SK-N-SH (cell line): ENCODE measurements around the gene ZEB1. TPM values are rescaled to one million over a fixed set of nuclear protein-coding genes. Genes with fewer than 3 reads are reported as not detected.

ENCODE experiments used
- CTCF ChIA-PET: fragments of 300-600, 350-600 bp; formaldehyde crosslinking; extraction: SDS; loops from one replicate; lab custom pipeline; 2021; lab: Yijun Ruan, JAX
- POLR2A ChIA-PET: fragments of 350-600 bp; sonication (Branson Sonifier 250); formaldehyde crosslinking; extraction: SDS; loops from one replicate; lab custom pipeline; 2020; ENCODE audit warnings: antibody characterized with exemption, inconsistent platforms; lab: Yijun Ruan, JAX
- DNase-seq: peaks from one replicate; pipeline ENCODE4 v3.0.0; 2012
- H2AFZ ChIP-seq: fragments of 200-600 bp; sonication (generic); 2 replicates; pipeline ENCODE4 v1.8.1; 2016; ENCODE audit warnings: antibody characterized with exemption, mild to moderate bottlenecking, low read depth
- H3F3A ChIP-seq: fragments of 200-600 bp; sonication (generic); replicated peaks from 2 replicates; pipeline ENCODE3; 2016; ENCODE audit warnings: antibody characterized with exemption, mild to moderate bottlenecking; ENCODE audit not compliant: insufficient read depth
- H3K27ac ChIP-seq, 2 experiments: fragments of 200-500 bp in 1 of 2; fragments of 200-600 bp in 1 of 2; sonication (Bioruptor generic) in 1 of 2; sonication (generic), shearing (Covaris generic) in 1 of 2; 2 replicates each; pipeline versions ENCODE4 v1.5.1 to v1.6.1; 2014 to 2016; ENCODE audit warnings: low read depth in 2 of 2, inconsistent platforms in 1 of 2, low read length in 1 of 2, mild to moderate bottlenecking in 1 of 2, mixed read lengths in 1 of 2
- H3K27me3 ChIP-seq: fragments of 200-600 bp; sonication (generic), shearing (Covaris generic); 2 replicates; pipeline ENCODE4 v1.6.1; 2016; ENCODE audit warnings: mixed run types; ENCODE audit not compliant: insufficient read depth
- H3K36me3 ChIP-seq, 2 experiments: fragments of 200-500 bp in 1 of 2; fragments of 200-600 bp in 1 of 2; sonication (Bioruptor generic) in 1 of 2; sonication (generic) in 1 of 2; replicated peaks in 1 of 2; 2 replicates each; pipeline versions ENCODE3 to v1.5.1; 2014 to 2016; ENCODE audit warnings: low read length in 1 of 2, mild to moderate bottlenecking in 1 of 2; ENCODE audit not compliant: insufficient read depth in 2 of 2, control insufficient read depth in 1 of 2
- H3K4me1 ChIP-seq, 2 experiments: fragments of 200-500 bp in 1 of 2; fragments of 200-600 bp in 1 of 2; sonication (Bioruptor generic) in 1 of 2; sonication (generic), shearing (Covaris generic) in 1 of 2; 2 replicates each; pipeline versions ENCODE4 v1.5.1 to v1.6.1; 2014 to 2016; ENCODE audit warnings: low read depth in 1 of 2, low read length in 1 of 2, mixed run types in 1 of 2; ENCODE audit not compliant: insufficient read depth in 2 of 2, control insufficient read depth in 1 of 2
- H3K4me2 ChIP-seq: fragments of 200-600 bp; sonication (generic), shearing (Covaris generic); 2 replicates; pipeline ENCODE4 v1.6.1; 2017; ENCODE audit warnings: mixed run types
- H3K4me3 ChIP-seq, 2 experiments: fragments of 200-500 bp in 1 of 2; fragments of 200-600 bp in 1 of 2; sonication (Bioruptor generic) in 1 of 2; sonication (generic), shearing (Covaris generic) in 1 of 2; 2 replicates each; pipeline versions ENCODE4 v1.5.1 to v1.8.1; 2014 to 2016; ENCODE audit warnings: low read depth in 2 of 2, inconsistent platforms in 1 of 2, low read length in 1 of 2, mild to moderate bottlenecking in 1 of 2, mixed read lengths in 1 of 2, moderate library complexity in 1 of 2
- H3K79me2 ChIP-seq: fragments of 200-600 bp; sonication (generic); 2 replicates; pipeline ENCODE4 v1.8.1; 2017; ENCODE audit warnings: mild to moderate bottlenecking; ENCODE audit not compliant: insufficient read depth
- H3K9ac ChIP-seq: fragments of 200-600 bp; sonication (generic); 2 replicates; pipeline ENCODE4 v1.6.1; 2017; ENCODE audit warnings: mixed run types
- H3K9me2 ChIP-seq: fragments of 200-600 bp; sonication (generic); 2 replicates; pipeline ENCODE4 v1.6.1; 2017; ENCODE audit warnings: mixed run types
- H3K9me3 ChIP-seq: fragments of 200-600 bp; sonication (generic); 2 replicates; pipeline ENCODE4 v1.6.1; 2017; ENCODE audit warnings: mixed run types, mild to moderate bottlenecking, moderate library complexity
- H4K20me1 ChIP-seq: fragments of 200-600 bp; sonication (generic); 2 replicates; pipeline ENCODE4 v1.6.1; 2017; ENCODE audit warnings: mild to moderate bottlenecking, mixed run types; ENCODE audit not compliant: insufficient read depth
- ELF1 ChIP-seq: IDR thresholded peaks from 2 replicates; pipeline ENCODE4 v1.4.0; 2012
- EP300 ChIP-seq, 2 experiments: IDR thresholded peaks; 2 replicates each; pipeline versions ENCODE4 v1.4.0 to v1.6.1; 2012; ENCODE audit warnings: borderline replicate concordance in 1 of 2, low read depth in 1 of 2, low read length in 1 of 2
- EZH2phosphoT487 ChIP-seq: fragments of 200-600 bp; sonication (generic); IDR thresholded peaks from 2 replicates; pipeline ENCODE4 v1.6.1; 2017; ENCODE audit warnings: low read depth, mixed run types, mild to moderate bottlenecking, antibody characterized with exemption, moderate library complexity, borderline replicate concordance
- FOXM1 ChIP-seq: IDR thresholded peaks from 2 replicates; pipeline ENCODE4 v1.4.0; 2012; ENCODE audit warnings: low read depth, mild to moderate bottlenecking
- GABPA ChIP-seq: IDR thresholded peaks from 2 replicates; pipeline ENCODE4 v1.4.0; 2012; ENCODE audit warnings: low read depth, mild to moderate bottlenecking
- GATA2 ChIP-seq: sonication (generic); formaldehyde crosslinking; IDR thresholded peaks from 2 replicates; pipeline ENCODE4 v1.5.0; 2020; ENCODE audit warnings: mild to moderate bottlenecking, missing genetic modification reagents
- JUND ChIP-seq: IDR thresholded peaks from 2 replicates; pipeline ENCODE4 v1.4.0; 2012
- MXI1 ChIP-seq: IDR thresholded peaks from 2 replicates; pipeline ENCODE4 v1.6.1; 2012; ENCODE audit warnings: mild to moderate bottlenecking, low read depth, low read length, improper control_type of control experiment
- NFIC ChIP-seq: IDR thresholded peaks from 2 replicates; pipeline ENCODE4 v1.4.0; 2012; ENCODE audit warnings: borderline replicate concordance
- RCOR1 ChIP-seq: fragments of 150-350 bp; IDR thresholded peaks from 2 replicates; pipeline ENCODE4 v1.6.1; 2017; ENCODE audit warnings: antibody characterized with exemption, low read length
- RFX5 ChIP-seq: IDR thresholded peaks from 2 replicates; pipeline ENCODE4 v1.6.1; 2012; ENCODE audit warnings: mild to moderate bottlenecking, improper control_type of control experiment, low read length
- RXRA ChIP-seq: IDR thresholded peaks from 2 replicates; pipeline ENCODE4 v1.4.0; 2012; ENCODE audit warnings: low read depth, mild to moderate bottlenecking, borderline replicate concordance
- SMC3 ChIP-seq: IDR thresholded peaks from 2 replicates; pipeline ENCODE4 v1.6.1; 2012; ENCODE audit warnings: low read depth, low read length, improper control_type of control experiment
- TCF12 ChIP-seq: IDR thresholded peaks from 2 replicates; pipeline ENCODE4 v1.4.0; 2012
- TEAD4 ChIP-seq: IDR thresholded peaks from 2 replicates; pipeline ENCODE4 v1.4.0; 2012; ENCODE audit warnings: mild to moderate bottlenecking, borderline replicate concordance; ENCODE audit not compliant: insufficient read depth
- YY1 ChIP-seq: IDR thresholded peaks from 2 replicates; pipeline ENCODE4 v1.4.0; 2012; ENCODE audit warnings: low read depth, mild to moderate bottlenecking
- WGBS: methylation state at CpG from one replicate; pipeline ENCODE4 v1.1.6; 2017; ENCODE audit warnings: low lambda C conversion rate; 5-methylcytosine and 5-hydroxymethylcytosine counted together
- polyA plus RNA-seq, 3 experiments: library from polyadenylated mRNA; depleted of rRNA; stranded (reverse); fragments of >200 nt; gene quantifications; 2 replicates each; pipeline ENCODE4 v1.2.3, GENCODE V29; 2012
- TF ChIP-seq, protein P1 (sequence below): IDR thresholded peaks from 2 replicates; pipeline ENCODE4 v1.4.0; 2012; ENCODE audit warnings: low read depth
- TF ChIP-seq, protein P2 (sequence below): IDR thresholded peaks from 2 replicates; pipeline ENCODE4; 2012
- TF ChIP-seq, protein P3 (sequence below): fragments of 150-350 bp; IDR thresholded peaks from 2 replicates; pipeline ENCODE4 v1.6.1; 2016; ENCODE audit warnings: mild to moderate bottlenecking, low read depth, low read length
- TF ChIP-seq, protein P4 (sequence below): fragments of 200-600 bp; sonication (generic); IDR thresholded peaks from 2 replicates; pipeline ENCODE4 v1.6.1; 2017; ENCODE audit warnings: antibody characterized with exemption, mild to moderate bottlenecking, moderate library complexity
- TF ChIP-seq, protein P5 (sequence below): IDR thresholded peaks from 2 replicates; pipeline ENCODE4 v1.6.1; 2012; ENCODE audit warnings: mild to moderate bottlenecking, low read depth, low read length, moderate library complexity

ZEB1 gene
- polyA plus RNA-seq, 1 of the 3 experiments (the other 2 are of a cell fraction), result 5.4 TPM

DNA sequence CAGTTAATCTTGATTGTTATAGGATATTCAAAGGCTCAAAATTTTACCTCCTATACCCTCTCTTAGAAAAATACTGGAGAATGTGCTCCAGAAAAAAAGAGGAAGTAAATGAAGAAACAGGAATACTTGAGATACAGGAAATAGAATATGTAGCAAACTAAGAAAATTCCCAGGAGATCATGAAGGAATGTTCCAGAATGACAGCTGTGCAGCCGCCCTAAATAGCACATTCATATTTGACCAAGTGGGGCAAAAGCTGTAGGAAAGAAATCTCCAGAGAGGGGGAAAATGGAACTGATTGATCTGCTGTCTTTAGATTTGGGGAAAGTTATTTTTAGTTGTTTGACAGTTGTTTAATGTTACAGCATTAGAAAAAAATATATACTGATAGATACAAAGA, 46.2 kb upstream of the ZEB1 start:
- H3F3A ChIP-seq, result no peaks in the 10 kb centered on the region
- no peak for DNase-seq
- H2AFZ ChIP-seq, result no peak overlapping the region
- no peaks in the 10 kb centered on the region for H3K27me3 ChIP-seq
- no peak overlapping the region for H3K4me2 ChIP-seq
- no peaks in the 10 kb centered on the region for H4K20me1 ChIP-seq
- no peaks in the 10 kb centered on the region for H3K79me2 ChIP-seq
- H3K4me1 ChIP-seq, result no peaks in the 10 kb centered on the region
- CTCF ChIA-PET, result no interaction called here
- H3K9ac ChIP-seq, result no peak overlapping the region
- H3K9me2 ChIP-seq, result no peaks in the 10 kb centered on the region
- H3K27ac ChIP-seq, result no peak overlapping the region
- 96% methylated on average over 1 of the region's 1 CpG for WGBS
- TF ChIP-seq TCF12 (no peak), EZH2phosphoT487 (no peak), YY1 (no peak), JUND (no peak)
- TF ChIP-seq, all 33 proteins: peak for 0
- POLR2A ChIA-PET, result no interaction called here
- Histone ChIP-seq H3K9me3 (no peaks in the 10 kb centered on the region), H3K36me3 (no peaks in the 10 kb centered on the region), H3K4me3 (no peak overlapping the region)

DNA sequence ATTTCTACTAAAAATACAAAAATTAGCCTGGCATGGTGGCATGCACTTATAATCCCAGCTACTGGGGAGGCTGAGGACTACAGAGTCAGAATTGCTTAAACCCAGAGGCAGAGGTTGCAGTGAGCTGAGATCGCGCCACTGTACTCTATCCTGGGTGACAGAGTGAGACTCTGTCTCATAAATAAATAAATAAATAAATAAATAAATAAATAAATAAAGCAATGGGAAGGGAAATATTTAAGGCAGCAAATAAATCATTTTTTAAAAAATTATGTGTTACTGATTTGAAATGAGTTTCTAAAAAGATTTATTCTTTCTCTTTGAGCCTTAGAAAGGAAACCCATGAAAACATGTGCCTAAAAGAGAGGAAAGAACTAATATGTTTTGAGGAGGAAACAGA, 45.2 kb upstream of the ZEB1 start:
- TF ChIP-seq GABPA, result no peak
- TF ChIP-seq, protein P1, sequence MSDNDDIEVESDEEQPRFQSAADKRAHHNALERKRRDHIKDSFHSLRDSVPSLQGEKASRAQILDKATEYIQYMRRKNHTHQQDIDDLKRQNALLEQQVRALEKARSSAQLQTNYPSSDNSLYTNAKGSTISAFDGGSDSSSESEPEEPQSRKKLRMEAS, result no peak
- TF ChIP-seq RXRA, result no peak
- TF ChIP-seq EZH2phosphoT487, result no peak
- no peak for TF ChIP-seq RCOR1
- TF ChIP-seq FOXM1, result no peak
- no peak for TF ChIP-seq EP300 (IDR thresholded peaks at IDR 0.05; ENCODE audit: borderline replicate concordance in 1 of 2, low read depth in 1 of 2, low read length in 1 of 2)
- no peak for TF ChIP-seq MXI1
- TF ChIP-seq RFX5, result no peak
- TF ChIP-seq, protein P2, sequence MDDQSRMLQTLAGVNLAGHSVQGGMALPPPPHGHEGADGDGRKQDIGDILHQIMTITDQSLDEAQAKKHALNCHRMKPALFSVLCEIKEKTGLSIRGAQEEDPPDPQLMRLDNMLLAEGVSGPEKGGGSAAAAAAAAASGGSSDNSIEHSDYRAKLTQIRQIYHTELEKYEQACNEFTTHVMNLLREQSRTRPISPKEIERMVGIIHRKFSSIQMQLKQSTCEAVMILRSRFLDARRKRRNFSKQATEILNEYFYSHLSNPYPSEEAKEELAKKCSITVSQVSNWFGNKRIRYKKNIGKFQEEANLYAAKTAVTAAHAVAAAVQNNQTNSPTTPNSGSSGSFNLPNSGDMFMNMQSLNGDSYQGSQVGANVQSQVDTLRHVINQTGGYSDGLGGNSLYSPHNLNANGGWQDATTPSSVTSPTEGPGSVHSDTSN, result no peak
- TF ChIP-seq NFIC, result no peak
- TF ChIP-seq JUND, result no peak
- TF ChIP-seq TCF12, result no peak
- no peak for TF ChIP-seq ELF1
- TF ChIP-seq, protein P3, sequence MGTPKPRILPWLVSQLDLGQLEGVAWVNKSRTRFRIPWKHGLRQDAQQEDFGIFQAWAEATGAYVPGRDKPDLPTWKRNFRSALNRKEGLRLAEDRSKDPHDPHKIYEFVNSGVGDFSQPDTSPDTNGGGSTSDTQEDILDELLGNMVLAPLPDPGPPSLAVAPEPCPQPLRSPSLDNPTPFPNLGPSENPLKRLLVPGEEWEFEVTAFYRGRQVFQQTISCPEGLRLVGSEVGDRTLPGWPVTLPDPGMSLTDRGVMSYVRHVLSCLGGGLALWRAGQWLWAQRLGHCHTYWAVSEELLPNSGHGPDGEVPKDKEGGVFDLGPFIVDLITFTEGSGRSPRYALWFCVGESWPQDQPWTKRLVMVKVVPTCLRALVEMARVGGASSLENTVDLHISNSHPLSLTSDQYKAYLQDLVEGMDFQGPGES, result no peak
- TF ChIP-seq, protein P4, sequence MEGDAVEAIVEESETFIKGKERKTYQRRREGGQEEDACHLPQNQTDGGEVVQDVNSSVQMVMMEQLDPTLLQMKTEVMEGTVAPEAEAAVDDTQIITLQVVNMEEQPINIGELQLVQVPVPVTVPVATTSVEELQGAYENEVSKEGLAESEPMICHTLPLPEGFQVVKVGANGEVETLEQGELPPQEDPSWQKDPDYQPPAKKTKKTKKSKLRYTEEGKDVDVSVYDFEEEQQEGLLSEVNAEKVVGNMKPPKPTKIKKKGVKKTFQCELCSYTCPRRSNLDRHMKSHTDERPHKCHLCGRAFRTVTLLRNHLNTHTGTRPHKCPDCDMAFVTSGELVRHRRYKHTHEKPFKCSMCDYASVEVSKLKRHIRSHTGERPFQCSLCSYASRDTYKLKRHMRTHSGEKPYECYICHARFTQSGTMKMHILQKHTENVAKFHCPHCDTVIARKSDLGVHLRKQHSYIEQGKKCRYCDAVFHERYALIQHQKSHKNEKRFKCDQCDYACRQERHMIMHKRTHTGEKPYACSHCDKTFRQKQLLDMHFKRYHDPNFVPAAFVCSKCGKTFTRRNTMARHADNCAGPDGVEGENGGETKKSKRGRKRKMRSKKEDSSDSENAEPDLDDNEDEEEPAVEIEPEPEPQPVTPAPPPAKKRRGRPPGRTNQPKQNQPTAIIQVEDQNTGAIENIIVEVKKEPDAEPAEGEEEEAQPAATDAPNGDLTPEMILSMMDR, result no peak
- no peak for TF ChIP-seq TEAD4
- TF ChIP-seq, protein P5, sequence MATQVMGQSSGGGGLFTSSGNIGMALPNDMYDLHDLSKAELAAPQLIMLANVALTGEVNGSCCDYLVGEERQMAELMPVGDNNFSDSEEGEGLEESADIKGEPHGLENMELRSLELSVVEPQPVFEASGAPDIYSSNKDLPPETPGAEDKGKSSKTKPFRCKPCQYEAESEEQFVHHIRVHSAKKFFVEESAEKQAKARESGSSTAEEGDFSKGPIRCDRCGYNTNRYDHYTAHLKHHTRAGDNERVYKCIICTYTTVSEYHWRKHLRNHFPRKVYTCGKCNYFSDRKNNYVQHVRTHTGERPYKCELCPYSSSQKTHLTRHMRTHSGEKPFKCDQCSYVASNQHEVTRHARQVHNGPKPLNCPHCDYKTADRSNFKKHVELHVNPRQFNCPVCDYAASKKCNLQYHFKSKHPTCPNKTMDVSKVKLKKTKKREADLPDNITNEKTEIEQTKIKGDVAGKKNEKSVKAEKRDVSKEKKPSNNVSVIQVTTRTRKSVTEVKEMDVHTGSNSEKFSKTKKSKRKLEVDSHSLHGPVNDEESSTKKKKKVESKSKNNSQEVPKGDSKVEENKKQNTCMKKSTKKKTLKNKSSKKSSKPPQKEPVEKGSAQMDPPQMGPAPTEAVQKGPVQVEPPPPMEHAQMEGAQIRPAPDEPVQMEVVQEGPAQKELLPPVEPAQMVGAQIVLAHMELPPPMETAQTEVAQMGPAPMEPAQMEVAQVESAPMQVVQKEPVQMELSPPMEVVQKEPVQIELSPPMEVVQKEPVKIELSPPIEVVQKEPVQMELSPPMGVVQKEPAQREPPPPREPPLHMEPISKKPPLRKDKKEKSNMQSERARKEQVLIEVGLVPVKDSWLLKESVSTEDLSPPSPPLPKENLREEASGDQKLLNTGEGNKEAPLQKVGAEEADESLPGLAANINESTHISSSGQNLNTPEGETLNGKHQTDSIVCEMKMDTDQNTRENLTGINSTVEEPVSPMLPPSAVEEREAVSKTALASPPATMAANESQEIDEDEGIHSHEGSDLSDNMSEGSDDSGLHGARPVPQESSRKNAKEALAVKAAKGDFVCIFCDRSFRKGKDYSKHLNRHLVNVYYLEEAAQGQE, result no peak
- TF ChIP-seq GATA2, result no peak
- TF ChIP-seq SMC3, result no peak
- DNase-seq, result no peak
- ChIA-PET CTCF (no interaction called here), POLR2A (no interaction called here)
- Histone ChIP-seq H3K9me3 (no peaks in the 10 kb centered on the region), H3K4me3 (no peak overlapping the region), H3K27ac (no peak overlapping the region), H2AFZ (no peak overlapping the region), H3K4me1 (no peaks in the 10 kb centered on the region), H3K27me3 (no peaks in the 10 kb centered on the region), H3F3A (no peaks in the 10 kb centered on the region), H3K9me2 (no peaks in the 10 kb centered on the region), H3K9ac (no peak overlapping the region), H4K20me1 (no peaks in the 10 kb centered on the region), H3K79me2 (no peaks in the 10 kb centered on the region), H3K4me2 (no peak overlapping the region), H3K36me3 (no peaks in the 10 kb centered on the region)
- 98% methylated on average over 2 of the region's 2 CpGs for WGBS
